ENCODE data around the gene AMBP. TPM values are rescaled to one million over a fixed set of nuclear protein-coding genes. Genes with fewer than 3 reads are reported as not detected.
"Not testable (repeated sequence)": the region's sequence is repeated elsewhere in the genome, so short reads cannot be mapped to it uniquely, and the experiment has no call there.

AMBP gene
- total RNA-seq, 1 experiment from 2014 or later, result 0.62 TPM

- no peak for DNase-seq (ENCODE audit: extremely low read depth, low read depth)
Measured at GRCh38 chr9:114093761-114094505, 15.8 kb upstream of the AMBP start.

- DNase-seq (ENCODE audit: extremely low read depth, low read depth), result no peak
Measured at GRCh38 chr9:114093031-114093471, 15.0 kb upstream of the AMBP start.

DNA sequence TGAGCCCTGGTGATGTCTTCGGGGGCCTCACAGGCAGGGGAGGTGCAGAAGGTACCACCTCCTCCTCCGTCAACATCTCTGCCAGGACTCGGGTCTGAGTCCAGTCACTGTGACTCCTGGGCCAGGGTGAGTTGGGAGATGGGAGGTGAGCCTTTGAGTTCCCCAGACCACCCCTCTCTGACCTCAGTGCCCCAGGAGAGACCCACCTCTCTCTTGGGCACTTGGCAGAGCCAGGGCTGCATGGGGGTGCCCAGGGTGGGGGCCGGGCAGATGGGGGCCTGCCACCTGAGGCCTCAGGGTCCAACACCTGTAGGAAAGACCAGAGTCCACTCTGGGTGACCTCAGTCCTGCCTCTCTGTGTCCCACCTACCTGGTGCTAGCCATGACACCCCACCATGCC is 14.2 kb upstream of the AMBP start:
- DNase-seq (ENCODE audit: extremely low read depth, low read depth), result no peak

- DNase-seq (ENCODE audit: extremely low read depth, low read depth), result no peak
Measured at GRCh38 chr9:114091711-114092110, 13.6 kb upstream of the AMBP start.

DNA sequence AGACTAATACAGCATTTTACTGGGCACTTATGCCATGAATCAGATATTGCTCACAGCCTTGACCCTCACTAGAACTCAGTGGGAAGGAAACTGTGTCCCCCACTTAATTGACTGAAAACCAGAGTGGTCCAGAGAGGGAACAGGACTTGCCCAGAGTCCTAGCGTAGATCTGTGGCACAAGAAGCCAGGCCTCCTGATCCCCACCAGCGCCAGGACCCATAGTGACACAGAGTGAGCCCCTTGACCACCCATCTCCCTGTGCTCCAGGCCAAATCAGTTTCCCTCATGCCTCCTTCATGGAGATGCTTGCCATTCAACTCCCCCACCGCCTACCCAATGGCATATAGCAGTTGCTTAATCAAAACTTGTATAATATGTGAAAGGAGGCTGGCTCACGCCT is 12.7 kb upstream of the AMBP start:
- no peak for DNase-seq (ENCODE audit: extremely low read depth, low read depth)

DNA sequence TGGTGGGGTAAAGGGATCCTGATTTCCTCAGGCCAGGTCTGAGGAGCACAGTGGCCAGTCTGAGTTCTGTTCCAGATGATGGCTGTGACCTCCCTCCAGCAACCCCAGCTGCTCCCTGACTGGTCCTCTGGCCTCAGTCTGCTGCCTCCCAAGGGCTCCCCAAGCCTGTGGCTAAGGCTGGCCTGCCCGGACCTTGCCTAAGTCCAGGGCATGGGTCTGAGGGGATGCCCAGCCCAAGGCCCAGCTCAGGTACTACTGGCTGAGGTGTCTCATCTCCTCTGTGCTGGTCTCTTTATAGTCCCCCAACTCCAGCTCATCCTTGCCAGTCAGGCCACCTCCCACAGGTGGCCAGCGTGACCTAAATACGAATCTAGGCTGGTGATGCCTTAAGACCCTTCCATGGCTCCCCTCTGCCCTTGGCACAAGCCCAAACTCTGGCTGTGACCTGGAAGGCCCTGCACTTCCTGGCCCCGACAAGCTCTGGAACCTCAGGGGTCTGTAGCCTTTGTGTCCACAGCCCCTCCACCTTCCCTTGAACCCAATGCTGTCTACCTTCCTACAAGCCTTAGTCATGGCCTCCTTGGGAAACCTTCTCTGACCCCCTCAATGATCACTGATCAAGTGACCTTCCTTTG is 11.2 kb upstream of the AMBP start:
- DNase-seq (ENCODE audit: extremely low read depth, low read depth), result no peak

DNA sequence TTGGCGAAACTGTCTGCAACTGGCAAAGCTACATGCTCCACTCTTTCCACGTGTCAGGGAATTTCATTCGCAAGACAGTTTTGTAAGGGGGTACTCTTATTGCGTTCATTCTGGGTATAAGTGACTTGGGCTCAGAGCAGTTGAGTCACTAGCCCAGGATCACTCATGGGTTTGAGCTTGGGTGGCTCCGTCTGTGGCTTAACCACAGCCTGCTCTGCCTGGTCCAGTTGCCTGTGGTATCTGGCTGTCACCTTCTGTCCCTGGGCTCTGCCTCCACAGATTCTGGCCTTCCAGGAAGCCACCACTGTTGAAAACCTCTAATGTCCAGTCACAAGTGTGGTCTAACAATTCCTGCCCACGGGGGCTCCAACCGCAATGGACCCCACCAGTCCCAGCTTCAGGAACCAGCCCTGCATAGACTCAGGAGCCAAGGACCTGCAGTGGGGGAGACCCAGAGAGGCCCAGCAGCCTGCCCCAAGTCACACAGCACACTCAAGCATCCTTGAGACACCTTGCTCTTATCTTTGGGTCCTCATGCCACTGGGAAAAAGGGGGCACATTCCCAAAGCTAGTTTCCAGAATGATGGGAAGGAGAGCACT is 10.6 kb upstream of the AMBP start:
- DNase-seq (ENCODE audit: extremely low read depth, low read depth), result no peak

GRCh38 chr9:114087721-114088120 is 9.6 kb upstream of the AMBP start:
- DNase-seq (ENCODE audit: extremely low read depth, low read depth), result no peak

DNA sequence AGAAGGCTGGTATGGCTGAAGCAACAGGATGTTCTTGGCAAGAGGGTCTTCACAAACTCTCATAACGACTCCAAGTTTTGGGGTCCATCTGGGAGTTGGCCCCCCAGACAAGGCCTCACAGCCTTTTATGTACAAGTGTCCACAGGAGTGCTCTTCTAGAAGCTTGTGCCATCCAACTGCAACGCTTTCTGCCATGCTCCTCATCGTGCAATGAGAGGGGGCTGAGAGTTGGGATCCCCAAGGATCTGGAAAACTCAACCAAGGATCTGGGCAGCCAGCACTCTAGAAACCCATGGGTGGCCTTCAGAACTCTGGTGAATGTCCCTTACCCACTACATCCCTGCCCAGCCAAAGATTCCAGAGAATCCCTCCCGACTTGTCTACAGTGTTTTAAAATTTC is 8.5 kb upstream of the AMBP start:
- DNase-seq (ENCODE audit: extremely low read depth, low read depth), result no peak

GRCh38 chr9:114086009-114086408 is 7.9 kb upstream of the AMBP start:
- DNase-seq (ENCODE audit: extremely low read depth, low read depth), result no peak

DNA sequence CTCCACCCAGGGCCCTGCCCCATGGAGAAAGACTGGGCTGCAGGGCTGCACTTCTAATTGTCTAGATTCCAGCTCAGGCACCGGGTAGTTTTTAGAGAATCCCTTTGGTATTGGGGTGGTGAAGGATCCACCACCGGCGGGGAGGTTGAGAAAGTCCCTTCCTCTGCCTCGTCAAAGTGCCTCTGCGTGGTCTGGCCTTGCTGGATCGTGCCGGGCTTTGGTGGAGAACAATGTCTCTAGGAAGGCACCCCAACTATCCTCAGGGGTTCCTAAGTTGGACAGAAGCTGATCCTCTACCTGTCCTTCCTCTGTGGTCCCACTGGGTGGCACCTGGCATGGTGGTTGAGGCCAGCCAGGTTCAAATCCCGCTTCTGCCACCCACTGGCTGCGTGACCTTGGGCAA is 7.3 kb upstream of the AMBP start:
- no peak for DNase-seq (ENCODE audit: extremely low read depth, low read depth)

GRCh38 chr9:114084282-114085073 is 6.4 kb upstream of the AMBP start:
- no peak for DNase-seq (ENCODE audit: extremely low read depth, low read depth)

DNA sequence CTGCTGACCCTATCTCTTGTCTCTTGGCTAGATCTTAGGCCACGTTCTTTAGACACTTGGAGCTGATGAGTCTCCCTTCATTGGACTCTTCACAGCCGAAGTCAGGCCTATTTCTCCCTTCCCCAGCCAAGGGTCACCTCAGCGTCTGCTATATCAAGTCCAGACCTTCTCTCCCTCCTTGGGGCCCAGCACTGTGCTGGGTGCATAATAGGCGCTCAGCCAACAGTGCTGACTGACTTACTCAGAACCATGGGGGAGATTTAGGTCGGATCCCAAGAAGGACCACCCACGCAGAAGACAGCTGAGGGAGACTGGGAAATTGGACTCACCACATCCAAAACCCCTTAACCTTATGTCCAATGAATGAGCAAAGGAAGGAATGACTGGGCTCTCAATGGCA is 5.6 kb upstream of the AMBP start:
- no peak for DNase-seq (ENCODE audit: extremely low read depth, low read depth)

DNA sequence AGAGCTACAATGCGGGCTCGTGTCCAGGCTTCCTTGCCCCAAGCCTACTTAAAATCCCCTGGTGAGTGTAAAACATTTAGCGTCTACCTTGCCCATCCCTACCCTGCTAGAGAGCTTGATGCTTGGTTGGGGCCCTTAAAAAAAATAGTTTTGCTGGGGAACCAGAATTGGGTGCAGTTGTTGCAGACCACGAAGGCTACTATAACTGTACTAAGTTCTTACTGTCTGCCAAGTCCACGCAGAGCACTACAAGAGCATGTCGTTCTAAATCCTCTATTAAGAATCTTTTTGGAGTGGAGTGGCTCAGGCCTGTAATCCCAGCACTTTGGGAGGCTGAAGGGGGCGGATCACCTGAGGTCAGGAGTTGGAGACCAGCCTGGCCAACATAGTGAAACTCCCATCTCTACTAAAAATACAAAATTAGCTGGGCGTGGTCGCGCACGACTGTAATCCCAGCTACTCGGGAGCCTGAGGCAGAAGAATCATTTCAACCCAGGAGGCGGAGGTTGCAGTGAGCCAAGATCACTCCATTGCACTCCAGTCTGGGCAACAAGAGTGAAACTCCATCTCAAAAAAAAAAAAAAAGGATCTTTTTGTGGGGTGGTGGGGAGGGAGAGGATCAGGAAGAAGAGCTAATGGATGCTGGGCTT is 4.8 kb upstream of the AMBP start:
- DNase-seq (ENCODE audit: extremely low read depth, low read depth), result not testable (repeated sequence)

GRCh38 chr9:114082017-114082762 is 4.1 kb upstream of the AMBP start:
- peak; percentile 87 for DNase-seq (ENCODE audit: extremely low read depth, low read depth)

DNA sequence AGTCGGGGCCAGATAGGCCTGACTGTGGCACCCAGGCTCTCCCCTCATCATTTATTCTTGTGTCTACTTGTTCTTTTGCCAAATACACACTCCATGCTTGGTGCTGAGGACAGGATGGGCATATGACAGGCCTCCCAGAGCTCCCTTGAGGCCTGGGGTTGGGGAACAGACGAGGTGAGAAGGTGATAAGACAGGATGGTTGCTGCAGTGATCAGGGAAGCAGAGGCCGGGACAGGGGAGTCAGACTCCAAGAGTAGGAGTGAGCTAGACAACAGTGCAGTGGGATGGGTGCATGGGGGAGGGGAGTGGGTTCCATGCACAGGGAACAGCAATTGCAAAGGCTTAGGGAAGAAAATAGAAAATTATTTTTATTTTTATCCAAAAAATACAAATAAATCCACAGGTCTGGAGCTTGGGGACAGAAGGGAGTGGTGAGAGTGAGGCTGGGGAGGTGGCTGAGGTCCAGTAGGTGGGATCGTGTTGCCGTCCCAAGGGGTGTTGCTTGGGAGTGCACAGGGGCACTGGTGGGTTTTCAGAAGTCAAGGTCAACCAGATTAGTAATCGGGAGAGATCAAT is 3.4 kb upstream of the AMBP start:
- DNase-seq (ENCODE audit: extremely low read depth, low read depth), result no peak

DNA sequence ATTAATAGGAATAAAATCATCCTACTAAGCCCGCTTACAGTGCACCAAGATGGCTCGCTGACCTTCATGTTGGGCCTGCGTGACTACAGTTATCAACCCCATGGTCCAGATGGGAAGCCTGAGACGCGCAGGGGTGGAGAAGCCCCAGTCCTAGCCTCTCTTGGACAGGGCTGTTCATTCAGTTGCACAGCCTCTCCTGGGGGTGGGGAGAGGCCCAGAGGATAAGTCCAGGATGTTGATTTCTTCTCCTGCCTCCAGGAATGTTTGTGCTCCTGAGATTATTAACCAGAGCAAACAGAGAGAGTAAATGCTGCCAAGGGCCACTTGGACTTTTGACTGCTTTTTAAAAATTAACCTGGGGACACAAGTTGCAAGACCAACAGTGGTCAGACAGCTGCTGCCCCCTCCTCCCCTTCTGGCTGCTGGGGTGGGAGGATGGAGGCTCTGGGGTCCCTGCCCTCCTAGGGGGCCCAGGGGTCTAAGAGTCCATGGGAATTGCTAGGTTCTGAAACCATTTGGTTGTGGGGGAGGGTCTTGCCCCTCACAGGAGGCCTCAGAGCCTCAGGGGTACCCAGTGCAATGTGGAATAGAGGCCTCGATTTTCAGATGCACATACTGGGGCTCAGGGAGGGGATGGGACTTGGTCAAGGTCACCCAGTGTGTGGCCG is 2.8 kb upstream of the AMBP start:
- DNase-seq (ENCODE audit: extremely low read depth, low read depth), result no peak

DNA sequence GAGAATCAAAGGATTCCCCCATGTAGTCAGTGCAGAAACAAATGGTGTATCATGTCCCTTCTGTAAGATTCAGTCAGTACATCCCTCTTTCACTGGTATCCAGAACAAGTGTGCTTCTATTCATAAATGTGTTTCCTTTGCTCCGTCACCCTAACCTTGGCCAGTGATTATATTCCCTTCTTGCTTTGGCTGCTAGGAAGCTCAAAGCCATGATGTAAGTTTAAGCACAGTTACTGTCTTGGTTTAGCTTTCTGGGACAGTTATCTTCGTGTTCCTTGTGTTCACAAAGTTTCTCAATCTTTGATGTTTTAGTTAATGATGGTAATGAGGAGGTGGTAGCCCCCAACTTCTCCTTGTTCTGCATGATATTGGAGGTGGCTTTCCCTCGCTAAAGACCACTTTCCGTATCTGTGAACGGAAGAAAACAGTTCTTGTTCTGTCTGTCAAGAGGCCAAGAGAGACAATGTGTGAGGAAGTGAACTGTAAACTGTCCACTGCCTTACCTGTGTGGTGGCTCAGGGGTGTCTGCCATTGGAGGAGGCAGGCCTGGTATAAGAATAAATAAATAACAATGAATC is 2.2 kb upstream of the AMBP start:
- DNase-seq (ENCODE audit: extremely low read depth, low read depth), result no peak

DNA sequence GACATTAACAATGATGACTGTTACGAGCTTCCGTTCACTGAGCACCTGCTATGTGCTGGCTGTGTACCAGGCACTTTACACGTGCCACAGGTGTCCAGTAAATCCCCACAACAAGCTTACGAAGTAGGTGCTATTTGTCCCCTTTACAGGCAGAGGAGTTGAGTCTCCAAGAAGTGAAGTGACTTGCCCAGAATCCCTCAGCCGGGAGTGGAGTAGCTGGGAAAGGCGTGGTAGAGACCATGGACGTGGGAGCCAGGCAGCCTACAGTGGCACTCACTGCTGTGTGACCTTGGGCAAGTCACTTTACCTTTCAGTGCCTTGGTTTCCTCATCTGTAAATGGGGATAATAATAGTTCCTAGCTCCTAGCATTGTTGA is 669 bp upstream of the AMBP start:
- DNase-seq (ENCODE audit: extremely low read depth, low read depth), result no peak
